SK-N-SH treated with all-trans-retinoic acid at 6 μM for 48 hours (cell line): Measurements from ENCODE around the gene DOCK9.

Source experiments
- ATAC-seq: fragments of 200-7000 bp; cut with Tn5 transposase; 3 replicates; pipeline ENCODE4 v1.9.1; 2020; ENCODE audit warnings: mild to moderate bottlenecking, moderate library complexity
- ARNTL ChIP-seq: fragments of 450-650 bp; formaldehyde crosslinking; IDR thresholded peaks from 2 replicates; pipeline ENCODE4 v1.5.0; 2020; ENCODE audit warnings: low read depth, mild to moderate bottlenecking, moderate library complexity, borderline replicate concordance
- BACH2 ChIP-seq: fragments of 250-450 bp; sonication (Bioruptor Pico); IDR thresholded peaks from 2 replicates; pipeline ENCODE4 v1.9.0; 2021; ENCODE audit warnings: mild to moderate bottlenecking, borderline replicate concordance
- CREB5 ChIP-seq: fragments of 250-450 bp; sonication (Bioruptor Pico); IDR thresholded peaks from 2 replicates; pipeline ENCODE4 v1.5.1; 2020; ENCODE audit warnings: low read depth, mild to moderate bottlenecking, moderate library complexity
- CSDC2 ChIP-seq: fragments of 250-450 bp; sonication (Bioruptor Pico); IDR thresholded peaks from 2 replicates; pipeline ENCODE4 v1.5.0; 2020; ENCODE audit warnings: mild to moderate bottlenecking, moderate library complexity
- CSRNP3 ChIP-seq: fragments of 250-450 bp; sonication (Bioruptor Pico); IDR thresholded peaks from 2 replicates; pipeline ENCODE4 v1.5.1; 2021; ENCODE audit warnings: mild to moderate bottlenecking, moderate library complexity
- ESRRG ChIP-seq: fragments of 250-450 bp; sonication (Bioruptor Pico); IDR thresholded peaks from 2 replicates; pipeline ENCODE4 v1.6.1; 2021; ENCODE audit warnings: mild to moderate bottlenecking
- GLIS3 ChIP-seq: fragments of 250-450 bp; sonication (Bioruptor Pico); IDR thresholded peaks from 2 replicates; pipeline ENCODE4 v1.5.0; 2020; ENCODE audit warnings: mild to moderate bottlenecking, moderate library complexity
- ISL1 ChIP-seq: fragments of 250-450 bp; sonication (Bioruptor Pico); IDR thresholded peaks from 2 replicates; pipeline ENCODE4 v2.1.2; 2022; ENCODE audit warnings: mild to moderate bottlenecking, moderate library complexity
- POU6F1 ChIP-seq: fragments of 250-450 bp; sonication (Bioruptor Pico); IDR thresholded peaks from 2 replicates; pipeline ENCODE4 v1.8.0; 2021; ENCODE audit warnings: low read depth, mild to moderate bottlenecking, moderate library complexity, borderline replicate concordance
- PPARA ChIP-seq: fragments of 250-450 bp; sonication (Bioruptor Pico); IDR thresholded peaks from 2 replicates; pipeline ENCODE4 v1.5.0; 2020; ENCODE audit warnings: mild to moderate bottlenecking, borderline replicate concordance
- RARB ChIP-seq: fragments of 250-450 bp; sonication (Bioruptor Pico); IDR thresholded peaks from 2 replicates; pipeline ENCODE4 v1.8.0; 2021; ENCODE audit warnings: mild to moderate bottlenecking, moderate library complexity
- SNAI2 ChIP-seq: fragments of 250-450 bp; sonication (Bioruptor Pico); IDR thresholded peaks from 2 replicates; pipeline ENCODE4 v1.5.0; 2020; ENCODE audit warnings: mild to moderate bottlenecking, moderate library complexity
- TCF4 ChIP-seq: fragments of 250-450 bp; sonication (Bioruptor Pico); IDR thresholded peaks from 2 replicates; pipeline ENCODE4 v1.8.0; 2021; ENCODE audit warnings: mild to moderate bottlenecking, moderate library complexity, borderline replicate concordance
- TOX ChIP-seq: fragments of 250-450 bp; sonication (Bioruptor Pico); IDR thresholded peaks from 2 replicates; pipeline ENCODE4 v1.8.0; 2021; ENCODE audit warnings: mild to moderate bottlenecking, moderate library complexity, borderline replicate concordance
- ZC3H10 ChIP-seq: fragments of 250-450 bp; sonication (Bioruptor Pico); IDR thresholded peaks from 2 replicates; pipeline ENCODE4 v1.5.1; 2021; ENCODE audit warnings: mild to moderate bottlenecking, moderate library complexity
- ZFP3 ChIP-seq: fragments of 250-450 bp; sonication (Bioruptor Pico); IDR thresholded peaks from 2 replicates; pipeline ENCODE4 v1.5.0; 2020; ENCODE audit warnings: mild to moderate bottlenecking, moderate library complexity
- ZFP30 ChIP-seq: fragments of 450-650 bp; formaldehyde crosslinking; IDR thresholded peaks from 2 replicates; pipeline ENCODE4 v1.5.0; 2022; ENCODE audit warnings: mild to moderate bottlenecking, moderate library complexity
- ZNF565 ChIP-seq: fragments of 450-650 bp; formaldehyde crosslinking; conservative IDR thresholded peaks from 2 replicates; pipeline ENCODE4 v1.5.0; 2020; ENCODE audit warnings: low read depth, mild to moderate bottlenecking, moderate library complexity
- ZNF70 ChIP-seq: fragments of 450-650 bp; formaldehyde crosslinking; IDR thresholded peaks from 2 replicates; pipeline ENCODE4 v1.5.0; 2020; ENCODE audit warnings: mild to moderate bottlenecking, moderate library complexity
- ZNF8 ChIP-seq: fragments of 450-650 bp; formaldehyde crosslinking; IDR thresholded peaks from 2 replicates; pipeline ENCODE4 v1.5.0; 2020; ENCODE audit warnings: mild to moderate bottlenecking, moderate library complexity

DOCK9 gene

GRCh38 chr13:98751367-98751782, 226.5 kb downstream of the DOCK9 start (continued):
- TF ChIP-seq CREB5 (no peak), ESRRG (CRISPR knock-in tag) (no peak), GLIS3 (CRISPR knock-in tag) (no peak)

GRCh38 chr13:98749501-98749900, 228.4 kb downstream of the DOCK9 start:
- TF ChIP-seq ZNF70 (CRISPR knock-in tag): no peak
- no peak for TF ChIP-seq ZFP30 (CRISPR knock-in tag)
- no peak for TF ChIP-seq PPARA (CRISPR knock-in tag)
- TF ChIP-seq ZFP3 (CRISPR knock-in tag): no peak
- no peak for TF ChIP-seq CSRNP3 (CRISPR knock-in tag)
- TF ChIP-seq BACH2 (CRISPR knock-in tag): no peak
- no peak for TF ChIP-seq SNAI2 (CRISPR knock-in tag)
- TF ChIP-seq CSDC2: no peak
- TF ChIP-seq POU6F1 (CRISPR knock-in tag): no peak
- no peak for TF ChIP-seq ZNF8 (CRISPR knock-in tag)
- TF ChIP-seq ARNTL: no peak
- TF ChIP-seq GLIS3 (CRISPR knock-in tag): no peak
- TF ChIP-seq ZNF565 (CRISPR knock-in tag): no peak
- no peak for TF ChIP-seq TOX (CRISPR knock-in tag)
- TF ChIP-seq, all 23 proteins: peak for 0
- ATAC-seq: peak; percentile 39; the same call in 2 of the 3 replicates

GRCh38 chr13:98746968-98747367, 230.9 kb downstream of the DOCK9 start:
- no peak for ATAC-seq
- TF ChIP-seq TOX (CRISPR knock-in tag): no peak
- no peak for TF ChIP-seq BACH2 (CRISPR knock-in tag)
- TF ChIP-seq ZNF70 (CRISPR knock-in tag): no peak
- TF ChIP-seq ISL1 (CRISPR knock-in tag): no peak
- TF ChIP-seq TCF4 (CRISPR knock-in tag): no peak
- no peak for TF ChIP-seq CREB5
- no peak for TF ChIP-seq RARB
- no peak for TF ChIP-seq PPARA (CRISPR knock-in tag)
- no peak for TF ChIP-seq ZC3H10 (CRISPR knock-in tag)
